NCI-H460 (cell line): Measurements from ENCODE around the gene PLEKHA7. TPM values are rescaled to one million over a fixed set of nuclear protein-coding genes. Genes with fewer than 3 reads are reported as not detected.
"Not testable (repeated sequence)": the region's sequence is repeated elsewhere in the genome, so short reads cannot be mapped to it uniquely, and the experiment has no call there.

Experiments used
- DNase-seq: peaks from one replicate; pipeline ENCODE4 v3.0.0-alpha.2; 2016; ENCODE audit warnings: low read depth; ENCODE audit errors: extremely low read depth
- polyA plus RNA-seq: library from polyadenylated mRNA; depleted of rRNA; stranded (reverse); fragments of >200 nt; gene quantifications from 2 replicates; pipeline ENCODE4 v1.2.3, GENCODE V29; 2014; cell fraction: nucleus; rRNA removed
- total RNA-seq: library from RNA; depleted of rRNA; stranded (reverse); fragments of >200 nt; shearing (Covaris generic); gene quantifications from 2 replicates; pipeline ENCODE4 v1.2.3, GENCODE V29; 2014; rRNA removed

PLEKHA7 gene, protein sequence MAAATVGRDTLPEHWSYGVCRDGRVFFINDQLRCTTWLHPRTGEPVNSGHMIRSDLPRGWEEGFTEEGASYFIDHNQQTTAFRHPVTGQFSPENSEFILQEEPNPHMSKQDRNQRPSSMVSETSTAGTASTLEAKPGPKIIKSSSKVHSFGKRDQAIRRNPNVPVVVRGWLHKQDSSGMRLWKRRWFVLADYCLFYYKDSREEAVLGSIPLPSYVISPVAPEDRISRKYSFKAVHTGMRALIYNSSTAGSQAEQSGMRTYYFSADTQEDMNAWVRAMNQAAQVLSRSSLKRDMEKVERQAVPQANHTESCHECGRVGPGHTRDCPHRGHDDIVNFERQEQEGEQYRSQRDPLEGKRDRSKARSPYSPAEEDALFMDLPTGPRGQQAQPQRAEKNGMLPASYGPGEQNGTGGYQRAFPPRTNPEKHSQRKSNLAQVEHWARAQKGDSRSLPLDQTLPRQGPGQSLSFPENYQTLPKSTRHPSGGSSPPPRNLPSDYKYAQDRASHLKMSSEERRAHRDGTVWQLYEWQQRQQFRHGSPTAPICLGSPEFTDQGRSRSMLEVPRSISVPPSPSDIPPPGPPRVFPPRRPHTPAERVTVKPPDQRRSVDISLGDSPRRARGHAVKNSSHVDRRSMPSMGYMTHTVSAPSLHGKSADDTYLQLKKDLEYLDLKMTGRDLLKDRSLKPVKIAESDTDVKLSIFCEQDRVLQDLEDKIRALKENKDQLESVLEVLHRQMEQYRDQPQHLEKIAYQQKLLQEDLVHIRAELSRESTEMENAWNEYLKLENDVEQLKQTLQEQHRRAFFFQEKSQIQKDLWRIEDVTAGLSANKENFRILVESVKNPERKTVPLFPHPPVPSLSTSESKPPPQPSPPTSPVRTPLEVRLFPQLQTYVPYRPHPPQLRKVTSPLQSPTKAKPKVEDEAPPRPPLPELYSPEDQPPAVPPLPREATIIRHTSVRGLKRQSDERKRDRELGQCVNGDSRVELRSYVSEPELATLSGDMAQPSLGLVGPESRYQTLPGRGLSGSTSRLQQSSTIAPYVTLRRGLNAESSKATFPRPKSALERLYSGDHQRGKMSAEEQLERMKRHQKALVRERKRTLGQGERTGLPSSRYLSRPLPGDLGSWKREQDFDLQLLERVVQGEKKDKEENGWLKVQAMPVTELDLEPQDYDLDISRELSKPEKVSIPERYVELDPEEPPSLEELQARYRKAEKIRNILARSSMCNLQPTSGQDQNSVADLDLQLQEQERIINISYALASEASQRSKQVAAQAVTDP
- total RNA-seq: 0.17 and 0.25 TPM in 2 replicates
- 0.21 and 0.42 TPM in 2 replicates for polyA plus RNA-seq

GRCh38 chr11:17014321-17014832 lies at the start of gene PLEKHA7:
PLEKHA7 (minus strand) TSS chr11:17014414; CDS start chr11:17014401, 13 bp downstream.
- DNase-seq: no peak

DNA sequence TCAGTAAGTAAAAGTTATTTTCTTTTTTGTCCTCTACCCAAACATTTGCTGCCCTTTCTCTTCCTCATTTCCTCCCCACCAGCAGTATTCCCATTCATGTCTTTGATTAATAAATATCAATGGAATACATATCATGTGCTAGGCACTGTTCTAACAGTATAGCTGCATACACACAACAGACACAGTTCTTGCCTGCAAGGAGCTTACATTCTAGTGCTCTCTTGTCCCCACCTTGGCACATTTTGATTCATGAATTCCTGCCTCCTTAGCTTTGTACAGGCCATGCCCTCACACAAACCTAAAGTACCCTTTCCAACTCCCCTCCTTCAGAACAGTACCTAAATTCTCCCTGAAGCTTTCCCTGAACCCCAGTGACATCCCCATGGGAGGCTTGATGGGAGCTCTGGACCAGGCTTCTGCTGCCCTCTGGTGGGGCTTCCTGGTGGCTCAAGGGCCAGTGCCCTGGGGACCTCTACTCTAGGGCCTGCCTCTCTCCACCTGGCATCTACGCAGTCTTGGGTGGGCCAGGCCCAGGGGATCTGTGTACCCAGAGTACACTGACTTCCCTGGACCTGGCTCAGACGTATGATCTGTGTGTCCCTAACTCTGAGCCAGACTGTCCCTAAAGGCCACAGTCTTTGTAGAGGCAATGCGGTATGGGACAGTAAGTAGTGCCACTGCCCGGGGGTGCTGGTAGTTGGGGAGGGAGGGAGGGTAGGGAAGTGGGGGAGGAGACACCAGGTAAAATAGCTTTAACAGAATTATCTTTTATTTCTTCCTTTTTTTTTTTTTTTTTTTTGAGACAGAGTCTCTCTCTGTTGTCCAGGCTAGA lies 49.2 kb upstream of the PLEKHA7 start:
- DNase-seq: peak; percentile 40

GRCh38 chr11:17051146-17051545 lies 36.9 kb upstream of the PLEKHA7 start:
- DNase-seq: not testable (repeated sequence)

GRCh38 chr11:17048491-17048890 lies 34.3 kb upstream of the PLEKHA7 start:
- not testable (repeated sequence) for DNase-seq

DNA sequence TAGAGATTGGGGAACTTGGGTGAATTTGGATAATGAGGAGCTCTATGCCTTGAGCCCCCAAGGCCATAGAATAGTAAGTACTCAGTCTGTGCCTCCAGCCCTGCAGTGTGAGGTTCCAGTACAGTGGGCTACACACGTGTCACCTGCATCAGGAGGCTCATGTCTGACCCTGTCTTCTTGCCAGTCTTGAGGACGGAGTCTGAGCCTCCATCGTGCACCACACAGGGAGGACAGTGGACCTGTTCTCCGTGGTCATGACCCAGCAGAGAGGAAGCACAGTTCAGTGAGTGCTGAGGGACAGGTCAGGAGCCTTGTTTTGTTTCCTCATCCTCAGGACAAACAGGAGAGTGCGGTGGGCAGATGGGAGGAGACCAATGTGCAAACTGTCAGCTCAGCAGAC lies 32.5 kb upstream of the PLEKHA7 start:
- DNase-seq: no peak

DNA sequence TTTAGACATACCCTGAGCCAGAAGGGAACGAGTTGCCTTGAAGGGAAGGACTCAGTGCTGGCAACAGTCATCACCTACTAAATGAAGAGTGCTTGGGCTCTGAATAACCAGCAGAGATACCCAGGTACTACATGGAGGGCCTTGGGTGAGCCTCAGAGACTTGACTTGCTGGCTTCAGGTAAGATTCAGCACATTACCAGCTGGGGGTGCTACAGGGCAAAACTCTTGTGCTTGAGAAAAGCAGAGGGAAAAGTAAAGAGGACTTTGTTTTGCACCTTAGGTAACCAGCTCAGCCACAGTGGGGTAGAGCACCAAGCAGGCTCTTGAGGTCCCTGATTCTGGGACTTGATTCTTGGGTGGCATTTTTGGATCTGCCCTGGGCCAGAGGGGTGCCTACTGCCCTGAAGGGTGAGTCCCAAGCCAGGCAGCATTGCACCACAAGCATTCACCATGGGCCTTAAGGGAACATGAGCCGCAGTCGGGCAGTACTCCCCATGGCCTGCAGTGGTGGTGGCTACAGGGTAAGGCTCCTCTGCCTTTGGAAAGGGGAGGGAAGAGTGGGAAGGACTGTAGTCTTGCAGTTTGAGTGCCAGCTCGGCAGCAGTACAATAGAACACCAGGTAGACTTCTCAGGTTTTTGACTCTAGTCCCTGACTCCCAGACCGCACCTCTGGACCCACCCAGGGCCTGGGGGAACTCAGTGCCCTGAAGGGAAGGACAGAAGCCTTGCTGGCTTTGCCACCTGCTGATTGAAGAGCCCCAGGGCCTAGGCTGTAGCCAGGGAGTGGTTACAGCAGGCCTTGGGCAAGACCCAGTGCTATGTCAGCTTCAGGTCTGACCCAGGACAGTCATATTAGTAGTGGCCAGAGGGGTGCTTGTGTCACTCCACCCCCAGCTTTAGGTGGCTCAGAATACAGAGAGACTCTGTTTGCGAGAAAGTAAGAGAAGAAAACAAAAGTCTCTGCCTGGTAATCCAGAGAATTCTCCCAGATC lies 22.7 kb upstream of the PLEKHA7 start:
- no peak for DNase-seq

- not testable (repeated sequence) for DNase-seq
Observed at GRCh38 chr11:17034027-17034426, 19.8 kb upstream of the PLEKHA7 start.

GRCh38 chr11:17026487-17027082 lies 12.4 kb upstream of the PLEKHA7 start:
- DNase-seq: no peak

DNA sequence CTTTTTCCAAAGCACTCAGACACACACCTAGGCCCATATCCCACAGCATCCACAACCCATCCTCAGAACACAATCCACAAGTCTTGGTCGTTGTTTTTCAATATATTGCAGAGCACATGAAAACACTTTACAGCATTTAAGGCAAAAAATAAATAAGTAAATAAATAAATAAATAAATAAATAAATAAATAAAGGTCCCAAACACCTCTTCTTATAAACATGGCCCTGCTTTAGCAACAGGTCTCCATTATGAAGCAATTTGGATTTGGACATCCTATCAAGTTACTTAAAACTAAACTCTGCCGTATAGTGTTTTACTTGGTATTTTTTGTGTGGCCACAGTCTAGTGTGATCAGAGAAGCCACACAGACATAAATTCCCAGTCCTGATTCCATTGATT lies 10.7 kb upstream of the PLEKHA7 start:
- no peak for DNase-seq

GRCh38 chr11:17021511-17021910 lies 7.3 kb upstream of the PLEKHA7 start:
- DNase-seq: no peak

DNA sequence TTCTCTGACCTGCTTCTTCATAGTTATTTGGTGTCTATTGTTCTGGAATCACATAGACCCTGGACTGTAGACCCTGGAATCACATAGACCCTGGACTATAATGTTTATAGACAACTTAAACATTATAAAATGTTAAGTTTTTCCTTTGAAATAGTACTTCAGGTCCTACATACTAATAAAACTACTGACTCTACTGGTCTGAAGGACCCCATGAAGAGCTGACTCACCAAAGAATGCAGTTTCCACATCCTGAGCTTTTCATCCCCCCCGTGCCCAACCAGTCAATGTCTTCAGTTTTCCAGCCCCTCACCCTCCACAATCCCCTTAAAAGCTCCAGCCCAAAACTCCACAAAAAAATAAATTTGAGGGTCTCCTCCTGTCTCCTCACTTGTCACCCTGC lies 6.6 kb upstream of the PLEKHA7 start:
- no peak for DNase-seq

GRCh38 chr11:17019232-17019631 lies 5.0 kb upstream of the PLEKHA7 start:
- no peak for DNase-seq

DNA sequence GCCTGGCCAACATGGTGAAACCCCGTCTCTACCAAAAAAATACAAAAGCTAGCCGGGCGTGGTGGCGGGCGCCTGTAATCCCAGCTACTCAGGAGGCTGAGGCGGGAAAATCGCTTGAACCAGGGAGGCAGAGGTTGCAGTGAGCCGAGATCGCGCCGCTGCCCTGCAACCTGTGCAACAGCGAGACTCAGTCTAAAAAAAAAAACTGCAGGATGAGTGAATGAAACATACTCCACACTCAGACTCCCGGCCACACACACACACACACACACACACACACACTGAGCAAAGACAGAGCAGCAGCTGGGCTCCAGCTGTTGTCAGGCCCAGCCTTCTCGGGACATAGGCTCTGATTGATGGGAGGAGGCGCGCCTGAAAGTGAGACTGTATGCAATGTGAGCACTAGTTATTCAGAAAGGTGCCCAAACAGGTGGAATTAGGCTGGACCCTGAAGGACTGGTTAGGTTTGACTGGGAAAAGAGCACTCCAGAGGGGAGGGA lies 1.5 kb upstream of the PLEKHA7 start:
- no peak for DNase-seq

DNA sequence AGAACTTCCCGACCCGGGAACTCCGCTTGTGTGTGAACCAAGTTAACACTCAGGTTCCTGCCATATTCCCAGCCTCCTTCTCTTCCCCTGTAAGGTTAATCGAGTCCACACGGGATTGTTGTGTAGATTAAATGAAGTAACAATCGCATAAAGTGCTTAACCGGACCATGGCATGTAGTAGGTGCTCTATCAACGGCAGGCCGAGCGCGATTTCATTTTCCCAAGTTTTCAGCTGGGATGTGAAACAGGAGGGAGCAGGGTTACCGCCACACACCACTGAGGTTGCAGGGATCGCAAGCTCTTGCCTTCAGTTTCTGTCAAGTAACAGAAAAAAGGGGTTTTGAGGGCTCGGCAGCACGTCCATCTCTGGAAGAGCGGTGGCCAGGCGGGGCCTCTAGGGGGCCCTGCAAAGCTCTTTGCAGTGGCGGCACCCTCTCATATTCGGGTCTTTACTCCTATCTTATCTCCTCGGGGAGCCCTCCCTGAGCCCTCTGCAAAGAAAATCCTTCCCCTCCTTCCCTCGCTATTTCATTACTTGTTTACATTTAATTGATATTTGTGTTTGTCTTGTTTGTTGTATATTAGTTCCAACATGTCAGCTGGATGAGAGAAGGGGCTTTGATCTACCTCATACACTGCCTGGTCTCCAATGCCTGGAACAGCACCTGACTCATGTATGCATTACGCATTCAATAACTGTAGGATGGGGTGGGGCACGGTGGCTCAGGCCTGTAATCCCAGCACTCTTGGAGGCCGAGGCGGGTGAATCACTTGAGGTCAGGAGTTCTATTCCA lies 816 bp upstream of the PLEKHA7 start:
- DNase-seq: peak; percentile 5

GRCh38 chr11:17013548-17014320 lies 480 bp downstream of the PLEKHA7 start:
- DNase-seq: no peak
